ENCODE results near the gene SH2D5.

DNA sequence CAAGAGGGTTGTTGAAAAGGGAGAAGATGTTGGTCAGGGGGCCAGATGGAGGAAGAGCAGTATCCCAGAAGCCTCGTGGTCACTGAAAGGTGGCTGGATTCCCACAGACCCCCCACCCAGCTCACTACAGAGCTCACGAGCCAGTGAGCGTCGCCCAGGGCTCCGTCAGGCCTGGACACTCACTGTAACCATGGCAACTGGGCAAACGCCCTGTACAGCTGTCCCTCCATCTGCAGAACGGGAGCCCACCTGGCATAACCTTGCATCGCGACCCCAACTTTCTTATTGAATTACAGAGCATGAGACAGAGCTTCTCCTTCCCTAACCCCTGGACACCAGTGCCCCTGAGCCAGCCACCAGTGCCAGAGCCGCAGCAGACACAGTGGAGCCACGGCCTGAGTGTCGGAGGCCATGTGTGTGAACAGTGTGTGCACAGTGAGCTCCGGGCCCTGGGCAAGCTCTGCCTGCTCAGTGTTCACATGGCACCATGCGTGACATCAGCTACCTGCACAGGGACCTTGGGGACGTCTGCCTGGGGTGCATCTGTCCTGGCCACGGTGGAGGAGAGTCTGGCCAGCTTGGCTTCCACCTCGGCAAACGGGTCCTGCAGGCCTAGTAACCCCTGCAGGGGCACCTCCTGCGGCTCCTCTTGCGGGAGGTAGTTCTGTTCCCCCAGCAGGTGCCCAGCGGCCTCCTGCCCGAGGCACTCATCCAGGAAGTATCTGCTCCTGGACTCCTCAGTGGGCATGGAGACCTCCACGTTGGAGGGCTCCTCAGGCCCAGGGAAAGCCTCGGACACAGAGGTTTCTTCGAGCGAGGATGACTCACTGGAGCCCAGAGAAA lies 45.4 kb downstream of the SH2D5 start:
- TF ChIP-seq, protein P1, sequence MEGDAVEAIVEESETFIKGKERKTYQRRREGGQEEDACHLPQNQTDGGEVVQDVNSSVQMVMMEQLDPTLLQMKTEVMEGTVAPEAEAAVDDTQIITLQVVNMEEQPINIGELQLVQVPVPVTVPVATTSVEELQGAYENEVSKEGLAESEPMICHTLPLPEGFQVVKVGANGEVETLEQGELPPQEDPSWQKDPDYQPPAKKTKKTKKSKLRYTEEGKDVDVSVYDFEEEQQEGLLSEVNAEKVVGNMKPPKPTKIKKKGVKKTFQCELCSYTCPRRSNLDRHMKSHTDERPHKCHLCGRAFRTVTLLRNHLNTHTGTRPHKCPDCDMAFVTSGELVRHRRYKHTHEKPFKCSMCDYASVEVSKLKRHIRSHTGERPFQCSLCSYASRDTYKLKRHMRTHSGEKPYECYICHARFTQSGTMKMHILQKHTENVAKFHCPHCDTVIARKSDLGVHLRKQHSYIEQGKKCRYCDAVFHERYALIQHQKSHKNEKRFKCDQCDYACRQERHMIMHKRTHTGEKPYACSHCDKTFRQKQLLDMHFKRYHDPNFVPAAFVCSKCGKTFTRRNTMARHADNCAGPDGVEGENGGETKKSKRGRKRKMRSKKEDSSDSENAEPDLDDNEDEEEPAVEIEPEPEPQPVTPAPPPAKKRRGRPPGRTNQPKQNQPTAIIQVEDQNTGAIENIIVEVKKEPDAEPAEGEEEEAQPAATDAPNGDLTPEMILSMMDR (IDR thresholded peaks at IDR 0.05) = no peak
- TF ChIP-seq EZH2 (IDR thresholded peaks at IDR 0.05) (no peak), EZH2phosphoT487 (IDR thresholded peaks at IDR 0.05) (no peak)
